Measurements from ENCODE around the gene FGGY.
"Not testable (repeated sequence)": the region's sequence is repeated elsewhere in the genome, so short reads cannot be mapped to it uniquely, and the experiment has no call there.

Gene FGGY

GRCh38 chr1:59709333-59709732, 412.4 kb downstream of the FGGY start:
- no peak for DNase-seq (ENCODE audit: low read depth)
- TF ChIP-seq CTCF (conservative IDR thresholded peaks at IDR 0.05; ENCODE audit: low read length) = no peak
- H3K4me3 ChIP-seq (ENCODE audit: low read length) = no peak overlapping the region

DNA sequence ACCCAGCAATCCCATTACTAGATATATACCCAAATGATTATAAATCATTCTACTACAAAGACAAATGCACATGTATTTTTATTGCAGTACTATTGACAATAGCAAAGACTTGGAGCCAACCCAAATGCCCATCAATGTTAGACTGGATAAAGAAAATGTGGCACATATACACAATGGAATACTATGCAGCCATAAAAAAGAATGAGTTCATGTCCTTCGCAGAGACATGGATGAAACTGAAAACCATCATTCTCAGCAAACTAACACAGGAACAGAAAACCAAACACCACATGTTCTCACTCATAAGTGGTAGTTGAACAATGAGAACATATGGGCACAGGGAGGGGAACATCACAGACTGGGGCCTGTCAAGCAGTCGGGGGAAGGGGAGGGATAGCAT, 414.0 kb downstream of the FGGY start:
- not testable (repeated sequence) for H3K4me3 ChIP-seq (ENCODE audit: low read length)

DNA sequence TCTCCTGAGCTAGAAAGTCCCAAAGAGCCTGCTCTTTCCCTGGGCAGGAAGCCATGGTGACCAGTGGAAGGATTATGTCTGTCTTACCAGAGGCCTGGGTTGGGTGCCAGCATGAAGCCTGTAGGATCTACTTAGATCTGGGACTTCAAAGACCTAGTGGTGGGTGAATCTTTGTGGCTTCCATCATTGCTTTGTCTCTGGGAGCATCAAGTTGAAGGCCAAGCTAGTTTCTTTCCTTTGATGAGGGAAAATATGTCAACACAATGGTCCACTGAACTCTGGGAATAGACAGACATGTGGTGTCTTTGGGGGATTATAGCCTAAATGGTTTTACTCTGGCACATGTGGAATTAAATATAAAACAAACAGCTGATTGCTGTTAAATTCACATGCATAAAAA, 417.3 kb downstream of the FGGY start:
- DNase-seq (ENCODE audit: low read depth) = no peak
- TF ChIP-seq CTCF (conservative IDR thresholded peaks at IDR 0.05; ENCODE audit: low read length) = no peak

More for the DNA sequence above, 414.0 kb downstream of the FGGY start:
- DNase-seq (ENCODE audit: low read depth) = not testable (repeated sequence)

DNA sequence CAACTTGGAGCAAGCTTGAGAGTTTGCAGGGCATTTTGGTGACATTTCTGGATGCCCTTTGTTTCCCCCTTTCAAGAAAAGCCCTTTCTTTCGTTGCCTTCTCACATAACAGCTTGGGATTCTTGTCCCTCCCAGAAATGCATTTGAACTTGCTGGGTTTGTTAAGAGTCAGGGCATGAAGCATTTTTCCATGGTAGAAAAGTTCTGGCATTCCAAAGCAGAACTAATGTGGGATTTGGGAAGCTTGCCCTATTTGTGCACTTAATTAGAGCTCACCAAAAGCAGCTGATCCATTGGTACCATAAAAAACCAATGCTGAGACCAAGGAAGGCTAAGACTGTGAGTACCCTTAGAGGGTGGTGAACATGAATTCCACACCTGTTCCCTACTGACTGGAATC, 418.1 kb downstream of the FGGY start:
- no peak for TF ChIP-seq CTCF (conservative IDR thresholded peaks at IDR 0.05; ENCODE audit: low read length)

More for the DNA sequence above, 417.3 kb downstream of the FGGY start:
- no peak overlapping the region for H3K4me3 ChIP-seq (ENCODE audit: low read length)

DNA sequence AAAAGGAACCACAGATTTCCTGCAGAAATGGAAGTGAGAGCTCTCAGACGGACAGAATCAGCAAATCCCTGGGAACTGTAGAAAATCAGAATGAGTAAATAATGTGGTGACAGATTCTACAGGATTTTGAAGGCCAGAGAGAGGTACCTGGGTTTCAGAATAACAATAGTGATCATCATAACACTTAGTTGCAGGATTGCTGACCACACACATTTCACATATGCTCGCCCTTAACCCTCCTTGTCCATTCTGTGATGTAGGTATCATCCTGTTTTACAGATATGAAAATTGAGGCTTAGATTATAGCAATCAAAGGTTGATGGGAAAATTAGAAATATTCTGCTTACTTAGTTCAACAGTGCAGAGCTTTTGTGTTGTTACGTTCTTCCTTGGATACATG, 419.9 kb downstream of the FGGY start:
- no peak for TF ChIP-seq CTCF (conservative IDR thresholded peaks at IDR 0.05; ENCODE audit: low read length)
- no peak overlapping the region for H3K4me3 ChIP-seq (ENCODE audit: low read length)
- DNase-seq (ENCODE audit: low read depth) = no peak

More for the DNA sequence above, 418.1 kb downstream of the FGGY start:
- peak; percentile 62 for DNase-seq (ENCODE audit: low read depth)
- no peak overlapping the region for H3K4me3 ChIP-seq (ENCODE audit: low read length)

DNA sequence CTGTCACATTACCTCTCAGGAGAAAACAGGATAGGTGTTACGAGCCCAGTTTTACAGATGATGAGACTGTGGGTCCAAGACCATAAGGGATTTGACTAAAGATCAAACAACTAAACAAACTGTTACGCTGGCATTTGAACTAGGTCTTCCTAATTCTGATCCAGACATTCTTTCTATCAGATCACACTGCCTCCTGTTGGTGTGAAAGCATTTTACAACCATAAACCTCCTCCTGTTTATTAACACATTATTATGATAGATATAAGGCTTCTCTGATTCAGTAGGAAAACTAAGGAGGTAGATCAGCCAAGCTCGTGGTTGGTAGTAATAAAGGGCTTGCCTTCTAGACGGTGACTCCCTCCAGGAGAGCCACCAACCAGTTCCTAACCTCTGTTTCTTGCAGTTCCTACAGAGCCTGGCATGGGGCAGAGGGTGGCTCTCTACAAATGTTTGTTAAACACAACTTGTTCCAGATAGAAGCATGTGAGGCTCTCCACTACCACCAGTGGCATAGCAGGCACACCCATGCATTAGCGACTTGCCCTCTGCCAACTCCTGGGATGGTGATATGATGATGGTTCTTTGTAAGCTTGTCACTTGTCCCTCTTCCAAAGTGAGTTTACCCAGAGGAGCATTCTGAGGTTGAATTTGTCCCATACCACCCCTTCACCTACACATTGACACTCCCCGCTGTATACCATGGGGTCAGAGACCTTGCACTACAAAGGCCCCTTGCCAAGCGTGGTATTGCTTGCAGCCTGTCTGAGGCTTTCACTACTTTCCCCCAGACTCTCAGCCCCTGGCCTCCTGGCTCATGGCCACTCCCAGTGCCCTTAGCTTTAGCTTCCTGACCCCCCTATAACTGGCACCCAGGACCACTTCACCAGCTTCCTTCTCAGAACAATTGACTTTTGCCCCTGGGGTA, 421.4 kb downstream of the FGGY start:
- peak; percentile 16; the same call in 1 of the 2 replicates for TF ChIP-seq CTCF (conservative IDR thresholded peaks at IDR 0.05; ENCODE audit: low read length)
- DNase-seq (ENCODE audit: low read depth) = no peak
- H3K4me3 ChIP-seq (ENCODE audit: low read length) = no peak overlapping the region

- DNase-seq (ENCODE audit: low read depth) = no peak
- H3K4me3 ChIP-seq (ENCODE audit: low read length) = no peak overlapping the region
- no peak for TF ChIP-seq CTCF (conservative IDR thresholded peaks at IDR 0.05; ENCODE audit: low read length)
These were observed 422.1 kb downstream of the FGGY start for GRCh38 chr1:59718989-59719360.

All from AG10803 (cell line).